IMR-90 (cell line): Measurements from ENCODE around the gene OR5C1. TPM values are rescaled to one million over a fixed set of nuclear protein-coding genes. Genes with fewer than 3 reads are reported as not detected.
"Not testable (repeated sequence)": the region's sequence is repeated elsewhere in the genome, so short reads cannot be mapped to it uniquely, and the experiment has no call there.

Experiments
- ATAC-seq: fragments of 200-7000 bp; cut with Tn5 transposase; 2 replicates; pipeline ENCODE4 v1.9.1; 2020; ENCODE audit warnings: low read depth, mild to moderate bottlenecking, moderate library complexity
- BruUV-seq: library from RNA; stranded (reverse); fragments of 400-500 nt; replicated peaks from 2 replicates; lab custom pipeline; 2021; lab: Mats Ljungman, UMichigan
- CTCF ChIA-PET: fragments of 300-600 bp; formaldehyde crosslinking; extraction: SDS; loops from one replicate; lab custom pipeline; 2021; ENCODE audit warnings: antibody characterized with exemption; lab: Yijun Ruan, JAX
- POLR2A ChIA-PET: fragments of 300-600 bp; sonication (Branson Sonifier 250); formaldehyde crosslinking; loops from one replicate; lab custom pipeline; 2022; ENCODE audit warnings: antibody characterized with exemption; ENCODE audit not compliant: unreplicated experiment; lab: Charles Lee
- DNase-seq: peaks from one replicate; pipeline ENCODE4 v3.0.0; 2013
- H2AFZ ChIP-seq: replicated peaks from 2 replicates; pipeline ENCODE3; 2013; ENCODE audit warnings: low read length, mild to moderate bottlenecking; ENCODE audit not compliant: poor library complexity
- H2AK5ac ChIP-seq: 2 replicates; pipeline ENCODE4 v1.6.1; 2013; ENCODE audit warnings: low read depth, low read length, inconsistent platforms
- H2AK9ac ChIP-seq: replicated peaks from 2 replicates; pipeline ENCODE3; 2013; ENCODE audit warnings: mild to moderate bottlenecking, low read depth, low read length, moderate library complexity; ENCODE audit not compliant: poor library complexity
- H2BK120ac ChIP-seq: 2 replicates; pipeline ENCODE4 v1.6.1; 2013; ENCODE audit warnings: low read depth, low read length, inconsistent platforms
- H2BK15ac ChIP-seq: 3 replicates; pipeline ENCODE4 v1.6.1; 2013; ENCODE audit warnings: low read depth, low read length, inconsistent platforms
- H2BK20ac ChIP-seq: 2 replicates; pipeline ENCODE4 v1.6.1; 2013; ENCODE audit warnings: low read depth, mild to moderate bottlenecking, inconsistent platforms, low read length, moderate library complexity
- H2BK5ac ChIP-seq: 2 replicates; pipeline ENCODE4 v1.6.1; 2013; ENCODE audit warnings: mild to moderate bottlenecking, low read depth, low read length, inconsistent platforms; ENCODE audit not compliant: poor library complexity, severe bottlenecking
- H3K14ac ChIP-seq: replicated peaks from 2 replicates; pipeline ENCODE4 v1.6.1; 2013; ENCODE audit warnings: low read depth, low read length, inconsistent platforms
- H3K18ac ChIP-seq: 2 replicates; pipeline ENCODE4 v1.6.1; 2013; ENCODE audit warnings: low read depth, low read length, control low read depth
- H3K23ac ChIP-seq: 2 replicates; pipeline ENCODE4 v1.6.1; 2013; ENCODE audit warnings: low read depth, low read length, inconsistent platforms
- H3K27ac ChIP-seq: 2 replicates; pipeline ENCODE4 v1.5.1; 2013; ENCODE audit warnings: mild to moderate bottlenecking, control low read depth, low read length; ENCODE audit not compliant: insufficient read depth
- H3K27me3 ChIP-seq: 2 replicates; pipeline ENCODE4 v1.6.1; 2013; ENCODE audit warnings: low read length; ENCODE audit not compliant: control insufficient read depth, insufficient read depth
- H3K36me3 ChIP-seq: 2 replicates; pipeline ENCODE4 v1.6.1; 2013; ENCODE audit warnings: low read length, mixed read lengths; ENCODE audit not compliant: control insufficient read depth, insufficient read depth
- H3K4ac ChIP-seq: 2 replicates; pipeline ENCODE4 v1.6.1; 2013; ENCODE audit warnings: low read depth, low read length, inconsistent platforms
- H3K4me1 ChIP-seq: 2 replicates; pipeline ENCODE4 v1.6.1; 2013; ENCODE audit warnings: low read length, mixed read lengths; ENCODE audit not compliant: control insufficient read depth, insufficient read depth
- H3K4me2 ChIP-seq: 2 replicates; pipeline ENCODE4 v1.6.1; 2013; ENCODE audit warnings: low read depth, mild to moderate bottlenecking, control low read depth, low read length, moderate library complexity
- H3K4me3 ChIP-seq: 2 replicates; pipeline ENCODE4 v1.5.1; 2013; ENCODE audit warnings: low read depth, mild to moderate bottlenecking, control low read depth, low read length, moderate library complexity; ENCODE audit not compliant: insufficient read depth
- H3K56ac ChIP-seq: 2 replicates; pipeline ENCODE4 v1.6.1; 2013; ENCODE audit warnings: low read length, inconsistent platforms; ENCODE audit not compliant: insufficient read depth; ENCODE audit errors: extremely low read depth
- H3K79me1 ChIP-seq, 2 experiments: 2 replicates each; pipeline ENCODE4 v1.6.1; 2013; ENCODE audit warnings: low read length in 2 of 2, inconsistent platforms in 1 of 2, low read depth in 1 of 2
- H3K9ac ChIP-seq: 2 replicates; pipeline ENCODE4 v1.6.1; 2013; ENCODE audit warnings: low read depth, low read length, control low read depth
- H3K9me1 ChIP-seq: 2 replicates; pipeline ENCODE4 v1.6.1; 2013; ENCODE audit warnings: low read length, inconsistent platforms; ENCODE audit not compliant: insufficient read depth
- H3K9me3 ChIP-seq: 2 replicates; pipeline ENCODE4 v1.6.1; 2013; ENCODE audit warnings: low read length; ENCODE audit not compliant: control insufficient read depth, insufficient read depth
- H4K20me1 ChIP-seq: 2 replicates; pipeline ENCODE4 v1.6.1; 2013; ENCODE audit warnings: low read length, inconsistent platforms; ENCODE audit not compliant: insufficient read depth
- H4K5ac ChIP-seq: 2 replicates; pipeline ENCODE4 v1.6.1; 2013; ENCODE audit warnings: mild to moderate bottlenecking, low read depth, low read length, control low read depth
- H4K8ac ChIP-seq, 2 experiments: 2 replicates each; pipeline ENCODE4 v1.6.1; 2013; ENCODE audit warnings: low read depth in 2 of 2, low read length in 2 of 2, control low read depth in 1 of 2, inconsistent platforms in 1 of 2
- H4K91ac ChIP-seq: 2 replicates; pipeline ENCODE4 v1.6.1; 2013; ENCODE audit warnings: low read depth, low read length, inconsistent platforms; ENCODE audit not compliant: insufficient read depth
- RFX5 ChIP-seq: IDR thresholded peaks from 2 replicates; pipeline ENCODE4 v1.8.0; 2012; ENCODE audit warnings: low read depth, mild to moderate bottlenecking, low read length, moderate library complexity
- WGBS, 2 experiments: methylation state at CpG; one replicate each; pipeline versions ENCODE4 v1.1.5 to v1.1.7; 2013; ENCODE audit warnings: missing lambda C conversion rate in 2 of 2; ENCODE audit not compliant: insufficient read length in 1 of 2; ENCODE audit errors: extremely low coverage in 2 of 2; 5-methylcytosine and 5-hydroxymethylcytosine counted together
- dilution Hi-C: fragments of 300-500 bp; cut with HindIII; formaldehyde crosslinking; loops from one replicate; pipeline ENCODE4 v1.14.3; 2018; ENCODE audit warnings: low sequenced_read_pairs; ENCODE audit not compliant: unreplicated experiment
- in situ Hi-C: fragments of 300-500 bp; cut with MboI; formaldehyde crosslinking; loops from 3 replicates; pipeline ENCODE4 v1.14.3; 2019; ENCODE audit warnings: low sequenced_read_pairs, inconsistent platforms, mixed read lengths
- intact Hi-C: fragments of 100-400 bp; cut with micrococcal nuclease; formaldehyde crosslinking; loops from 2 replicates; pipeline ENCODE4 v1.10.0; 2022
- polyA plus RNA-seq, 3 experiments: library from polyadenylated mRNA; depleted of rRNA; stranded (reverse); fragments of >200 nt; gene quantifications; 2 replicates each; pipeline ENCODE4 v1.2.3, GENCODE V29; 2012; ENCODE audit warnings: low replicate concordance in 1 of 3
- total RNA-seq: library from RNA; depleted of rRNA; stranded (reverse); fragments of >200 nt; gene quantifications from 2 replicates; pipeline ENCODE4 v1.2.3, GENCODE V29; 2012

OR5C1 gene
- total and polyA plus RNA-seq, 2 of the 4 experiments (the other 2 are of a cell fraction): not detected

DNA sequence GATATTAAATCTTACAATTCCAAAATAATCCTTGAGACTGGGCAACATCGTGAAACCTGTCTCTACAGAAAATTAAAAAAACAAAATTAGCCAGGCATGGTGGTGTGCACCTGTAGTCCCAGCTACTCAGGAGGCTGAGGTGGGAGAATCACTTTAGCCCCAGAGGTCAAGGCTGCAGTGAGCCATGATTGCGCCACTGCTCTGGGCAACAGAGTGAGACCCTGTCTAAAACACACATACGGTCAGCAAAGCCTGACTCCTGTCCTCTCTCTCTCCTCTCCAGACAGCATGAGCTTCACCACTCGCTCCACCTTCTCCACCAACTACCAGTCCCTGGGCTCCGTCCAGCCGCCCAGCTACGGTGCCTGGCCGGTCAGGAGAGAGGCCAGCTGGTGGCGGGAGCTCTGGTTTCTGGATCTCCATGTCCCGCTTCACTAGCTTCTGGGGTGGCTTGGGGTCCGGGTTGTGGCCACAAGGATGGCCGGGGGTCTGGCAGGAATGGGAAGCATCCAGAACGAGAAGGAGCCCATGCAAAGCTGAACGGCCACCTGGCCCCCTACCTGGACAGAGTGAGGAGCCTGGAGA lies 48.6 kb downstream of the OR5C1 start:
- H4K20me1 ChIP-seq: no peaks in the 10 kb centered on the region
- H3K18ac ChIP-seq: no peak overlapping the region
- H2BK15ac ChIP-seq: no peak overlapping the region
- no peak overlapping the region for H3K23ac ChIP-seq
- ATAC-seq (no peak), DNase-seq (no peak)
- no peak overlapping the region for H2AK9ac ChIP-seq
- no peak overlapping the region for H3K56ac ChIP-seq
- H2AK5ac ChIP-seq: no peak overlapping the region
- intact Hi-C loops: no loop called here
- no peak overlapping the region for H3K4me3 ChIP-seq
- dilution Hi-C loops: no loop called here
- H3K27me3 ChIP-seq: no peaks in the 10 kb centered on the region; the same call in 1 of the 2 replicates
- ChIA-PET POLR2A (no interaction called here), CTCF (no interaction called here)
- no peak overlapping the region for H2AFZ ChIP-seq
- H3K4me1 ChIP-seq: no peaks in the 10 kb centered on the region
- H3K4ac ChIP-seq: no peak overlapping the region
- no peaks in the 10 kb centered on the region for H3K36me3 ChIP-seq
- H2BK20ac ChIP-seq: no peak overlapping the region
- no TSS peak for BruUV-seq
- no peak overlapping the region for H3K27ac ChIP-seq
- H3K79me1 ChIP-seq: no peaks in the 10 kb centered on the region
- no peaks in the 10 kb centered on the region for H3K9me3 ChIP-seq
- TF ChIP-seq RFX5: no peak
- no peaks in the 10 kb centered on the region; the same call in 1 of the 2 replicates for H3K9me1 ChIP-seq
- H4K5ac ChIP-seq: no peak overlapping the region
- H4K8ac ChIP-seq: no peak overlapping the region
- no peak overlapping the region for H2BK5ac ChIP-seq
- H3K4me2 ChIP-seq: no peak overlapping the region
- WGBS, 2 experiments: no CpG with 5 or more reads among the region's 14 CpGs
- no peak overlapping the region for H4K91ac ChIP-seq
- in situ Hi-C loops: loop anchor here (25.0 kb wide), 1 partner anchor 500 kb away; no protein-coding TSS in a partner anchor
- H2BK120ac ChIP-seq: no peak overlapping the region
- H3K14ac ChIP-seq: no peak overlapping the region
- no peak overlapping the region for H3K9ac ChIP-seq

DNA sequence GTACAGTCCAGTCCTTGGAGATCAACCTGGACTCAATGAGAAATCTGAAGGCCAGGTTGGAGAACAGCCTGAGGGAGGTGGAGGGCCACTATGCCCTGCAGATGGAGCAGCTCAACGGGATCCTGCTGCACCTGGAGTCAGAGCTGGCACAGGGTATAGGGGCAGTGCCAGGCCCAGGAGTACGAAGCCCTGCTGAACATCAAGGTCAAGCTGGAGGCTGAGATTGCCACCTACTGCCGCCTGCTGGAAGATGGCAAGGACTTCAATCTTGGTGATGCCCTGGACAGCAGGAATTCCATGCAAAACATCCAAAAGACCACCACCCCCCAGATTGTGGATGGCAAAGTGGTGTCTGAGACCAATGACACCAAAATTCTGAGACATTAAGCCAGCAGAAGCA lies 49.7 kb downstream of the OR5C1 start:
- H3K9me3 ChIP-seq, H3K4ac ChIP-seq, H3K9ac ChIP-seq, H2BK15ac ChIP-seq, H2BK20ac ChIP-seq, H2AFZ ChIP-seq, H3K4me2 ChIP-seq, H3K18ac ChIP-seq, intact Hi-C loops, H3K4me1 ChIP-seq, H3K56ac ChIP-seq, BruUV-seq, H2AK5ac ChIP-seq, H3K9me1 ChIP-seq, POLR2A ChIA-PET, H4K8ac ChIP-seq, H3K79me1 ChIP-seq, H2AK9ac ChIP-seq, H3K23ac ChIP-seq, H4K5ac ChIP-seq, H3K14ac ChIP-seq, H2BK120ac ChIP-seq, ATAC-seq, H3K4me3 ChIP-seq, H2BK5ac ChIP-seq, H4K91ac ChIP-seq, DNase-seq, H3K27me3 ChIP-seq, dilution Hi-C loops, H4K20me1 ChIP-seq, H3K36me3 ChIP-seq, H3K27ac ChIP-seq: not testable (repeated sequence)
- in situ Hi-C loops: loop anchor here (25.0 kb wide), 1 partner anchor 499 kb away; no protein-coding TSS in a partner anchor
- CTCF ChIA-PET: interaction anchor here (0.8 to 1.2 kb wide), 2 partner anchors 10 to 28 kb away, joined by 3 read pairs; partner anchors contain the start of gene PDCL
- WGBS, 2 experiments: no CpG with 5 or more reads among the region's 3 CpGs
